HS-5 (cell line): ENCODE data around the gene FAM120B.
A peak's percentile ranks its signal among the peaks of the same experiment; 100 is the strongest.
"Not testable (repeated sequence)": the region's sequence is repeated elsewhere in the genome, so short reads cannot be mapped to it uniquely, and the experiment has no call there.

Source experiments
- DNase-seq: peaks from one replicate; pipeline ENCODE4 v3.0.0-alpha.2; 2012; ENCODE audit warnings: low read depth

FAM120B gene

GRCh38 chr6:170385506-170385905 is 78.9 kb downstream of the FAM120B start:
- no peak for DNase-seq

GRCh38 chr6:170388113-170388512 is 81.6 kb downstream of the FAM120B start:
- DNase-seq = no peak

GRCh38 chr6:170393033-170393432 is 86.5 kb downstream of the FAM120B start:
- DNase-seq = no peak

- DNase-seq = no peak
Observed at GRCh38 chr6:170393807-170394399, 87.3 kb downstream of the FAM120B start.

GRCh38 chr6:170394980-170395379 is 88.4 kb downstream of the FAM120B start:
- DNase-seq = no peak

GRCh38 chr6:170398743-170399369 is 92.3 kb downstream of the FAM120B start:
- DNase-seq = not testable (repeated sequence)

GRCh38 chr6:170399955-170400558 is 93.5 kb downstream of the FAM120B start:
- not testable (repeated sequence) for DNase-seq

GRCh38 chr6:170402318-170403040 is 95.9 kb downstream of the FAM120B start:
- DNase-seq = no peak

GRCh38 chr6:170403451-170403850 is 96.9 kb downstream of the FAM120B start:
- no peak for DNase-seq

- DNase-seq = no peak
Observed at GRCh38 chr6:170404036-170404435, 97.5 kb downstream of the FAM120B start.

GRCh38 chr6:170404697-170405096 is 98.1 kb downstream of the FAM120B start:
- DNase-seq = no peak

- DNase-seq = peak; percentile 96
Observed at GRCh38 chr6:170405311-170405975, 98.9 kb downstream of the FAM120B start.

GRCh38 chr6:170407200-170407599 is 100.6 kb downstream of the FAM120B start:
- DNase-seq = no peak

GRCh38 chr6:170407932-170408331 is 101.4 kb downstream of the FAM120B start:
- DNase-seq = no peak

GRCh38 chr6:170409746-170410145 is 103.2 kb downstream of the FAM120B start:
- DNase-seq = not testable (repeated sequence)

GRCh38 chr6:170410241-170410640 is 103.7 kb downstream of the FAM120B start:
- no peak for DNase-seq

- DNase-seq = no peak
Observed at GRCh38 chr6:170415318-170415717, 108.8 kb downstream of the FAM120B start.

- DNase-seq = no peak
Observed at GRCh38 chr6:170416303-170416702, 109.7 kb downstream of the FAM120B start.

GRCh38 chr6:170416959-170417606 is 110.5 kb downstream of the FAM120B start:
- DNase-seq = no peak

- no peak for DNase-seq
Observed at GRCh38 chr6:170417881-170418280, 111.3 kb downstream of the FAM120B start.

- DNase-seq = no peak
Observed at GRCh38 chr6:170420283-170420682, 113.7 kb downstream of the FAM120B start.
